Measurements from ENCODE around the gene MICAL2.

The MICAL2 gene, protein sequence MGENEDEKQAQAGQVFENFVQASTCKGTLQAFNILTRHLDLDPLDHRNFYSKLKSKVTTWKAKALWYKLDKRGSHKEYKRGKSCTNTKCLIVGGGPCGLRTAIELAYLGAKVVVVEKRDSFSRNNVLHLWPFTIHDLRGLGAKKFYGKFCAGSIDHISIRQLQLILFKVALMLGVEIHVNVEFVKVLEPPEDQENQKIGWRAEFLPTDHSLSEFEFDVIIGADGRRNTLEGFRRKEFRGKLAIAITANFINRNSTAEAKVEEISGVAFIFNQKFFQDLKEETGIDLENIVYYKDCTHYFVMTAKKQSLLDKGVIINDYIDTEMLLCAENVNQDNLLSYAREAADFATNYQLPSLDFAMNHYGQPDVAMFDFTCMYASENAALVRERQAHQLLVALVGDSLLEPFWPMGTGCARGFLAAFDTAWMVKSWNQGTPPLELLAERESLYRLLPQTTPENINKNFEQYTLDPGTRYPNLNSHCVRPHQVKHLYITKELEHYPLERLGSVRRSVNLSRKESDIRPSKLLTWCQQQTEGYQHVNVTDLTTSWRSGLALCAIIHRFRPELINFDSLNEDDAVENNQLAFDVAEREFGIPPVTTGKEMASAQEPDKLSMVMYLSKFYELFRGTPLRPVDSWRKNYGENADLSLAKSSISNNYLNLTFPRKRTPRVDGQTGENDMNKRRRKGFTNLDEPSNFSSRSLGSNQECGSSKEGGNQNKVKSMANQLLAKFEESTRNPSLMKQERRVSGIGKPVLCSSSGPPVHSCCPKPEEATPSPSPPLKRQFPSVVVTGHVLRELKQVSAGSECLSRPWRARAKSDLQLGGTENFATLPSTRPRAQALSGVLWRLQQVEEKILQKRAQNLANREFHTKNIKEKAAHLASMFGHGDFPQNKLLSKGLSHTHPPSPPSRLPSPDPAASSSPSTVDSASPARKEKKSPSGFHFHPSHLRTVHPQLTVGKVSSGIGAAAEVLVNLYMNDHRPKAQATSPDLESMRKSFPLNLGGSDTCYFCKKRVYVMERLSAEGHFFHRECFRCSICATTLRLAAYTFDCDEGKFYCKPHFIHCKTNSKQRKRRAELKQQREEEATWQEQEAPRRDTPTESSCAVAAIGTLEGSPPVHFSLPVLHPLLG

DNA sequence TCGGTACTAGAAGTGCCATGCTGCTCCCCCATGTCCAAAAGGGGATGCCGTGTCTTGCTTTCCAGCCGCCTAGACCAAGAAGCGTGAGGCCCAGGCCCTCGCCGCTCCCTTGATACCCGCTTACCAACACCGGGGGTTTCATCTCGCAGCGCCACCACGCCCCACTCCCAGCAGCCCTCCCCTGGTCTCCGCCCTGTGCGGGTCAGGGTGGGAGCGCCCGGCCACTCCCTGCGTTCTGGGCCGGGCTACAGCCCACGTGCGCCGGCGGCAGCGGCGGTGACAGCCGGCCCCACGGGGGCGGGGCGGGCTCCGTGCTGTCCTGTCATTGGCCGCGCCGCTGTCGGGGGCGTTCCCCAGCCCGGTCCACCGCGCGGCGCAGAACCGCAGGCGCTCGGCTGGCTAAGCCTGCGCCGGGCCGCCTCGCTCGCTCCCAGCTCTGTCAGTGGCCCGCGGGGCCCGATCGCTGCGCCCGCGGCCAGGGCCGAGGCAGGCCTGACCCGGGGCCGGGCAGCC lies at the start of gene MICAL2:
Gene MICAL2 (plus strand): TSS at position 390 of the 513 bp plus-strand sequence. CDS start 51,566 bp downstream, outside the sequence.
- DNase-seq: peak; percentile 10 to 87 (median 70)

DNA sequence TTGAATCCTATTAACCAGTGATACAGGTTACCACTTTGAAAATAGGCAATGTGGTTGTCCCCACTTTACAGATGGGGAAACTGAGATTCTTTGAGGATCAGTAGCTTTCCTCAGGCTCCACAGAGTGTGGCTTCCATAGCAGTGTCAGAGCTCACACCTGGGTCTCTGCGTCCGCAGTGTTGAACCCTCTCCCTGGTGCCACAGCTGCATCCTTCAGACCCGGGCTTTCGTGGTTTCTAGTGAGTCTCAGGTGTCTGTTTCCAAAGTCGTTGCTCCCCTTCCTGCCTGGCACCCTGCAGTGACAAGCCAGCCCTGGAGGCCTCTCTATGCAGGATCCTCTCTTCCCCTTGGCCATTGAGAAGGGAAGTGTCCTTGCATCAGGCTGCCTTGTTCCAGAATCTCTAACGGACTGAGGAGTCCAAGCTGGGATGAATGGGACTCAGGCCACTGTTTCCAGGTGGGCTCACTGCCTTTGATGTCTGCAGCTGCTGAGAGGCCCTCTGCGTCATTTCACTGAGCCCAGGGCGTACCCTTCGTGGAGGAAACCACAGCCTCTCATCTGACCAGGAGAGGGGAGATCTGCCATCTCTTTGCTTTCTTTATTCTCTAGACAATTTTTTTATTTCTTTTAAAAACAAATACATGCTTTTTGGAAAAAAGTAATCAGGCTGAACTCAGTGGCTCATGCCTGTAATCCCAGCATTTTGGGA lies 48.4 kb upstream of the MICAL2 start:
- DNase-seq: no peak

DNA sequence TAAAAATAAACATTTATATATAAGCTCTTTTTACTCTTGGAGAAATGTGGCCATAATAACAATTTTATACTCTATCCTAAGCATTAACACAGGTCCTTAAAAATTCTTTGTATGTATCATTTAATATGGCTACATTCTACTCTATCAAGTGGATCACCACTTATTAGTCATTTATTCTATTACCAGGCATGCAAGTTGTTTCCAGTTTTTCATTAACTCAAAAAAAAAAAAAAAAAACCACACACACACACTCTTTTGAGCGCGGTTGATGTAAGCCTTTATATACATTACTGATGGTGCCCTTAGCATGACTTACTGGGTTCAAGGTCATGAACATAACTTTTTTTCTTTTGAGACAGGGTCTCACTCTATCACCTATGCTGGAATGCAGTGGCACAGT lies 47.1 kb upstream of the MICAL2 start:
- DNase-seq: no peak

DNA sequence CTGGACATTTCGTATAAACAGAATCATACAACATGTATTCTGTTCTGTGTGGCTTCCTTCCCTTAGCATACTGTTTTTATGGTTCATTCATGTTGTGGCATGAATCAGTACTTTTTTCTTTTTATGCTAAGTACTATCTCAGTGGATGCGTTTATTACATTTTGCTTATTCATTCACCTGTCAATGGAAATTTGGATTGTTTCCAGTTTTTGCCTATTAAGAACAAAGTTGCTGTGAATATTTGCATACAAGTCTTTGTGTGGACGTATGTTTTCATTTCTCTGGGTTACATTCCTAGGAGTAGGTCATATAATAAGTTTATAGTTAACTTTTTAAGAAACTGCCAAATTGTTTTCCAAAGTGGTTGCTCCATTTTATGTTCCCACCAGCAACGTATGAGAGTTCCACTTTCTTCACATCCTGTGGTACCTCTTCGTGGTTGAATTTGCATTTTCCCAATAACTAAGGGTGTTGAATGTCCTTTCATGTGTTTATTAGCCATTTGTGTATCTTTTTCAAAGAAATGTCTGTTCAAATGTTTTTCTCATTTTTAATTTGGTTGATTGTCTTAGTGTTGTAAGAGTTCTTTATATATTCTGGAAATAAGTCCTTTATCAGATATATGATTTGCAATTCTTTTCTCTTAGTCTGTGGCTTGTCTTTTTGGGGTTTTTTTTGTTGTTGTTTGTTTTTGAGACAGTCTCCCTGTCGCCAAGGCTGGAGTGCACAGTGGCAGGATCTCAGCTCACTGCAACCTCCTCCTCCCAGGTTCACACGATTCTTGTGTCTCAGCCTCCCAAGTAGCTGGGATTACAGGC lies 46.0 kb upstream of the MICAL2 start:
- DNase-seq: no peak

DNA sequence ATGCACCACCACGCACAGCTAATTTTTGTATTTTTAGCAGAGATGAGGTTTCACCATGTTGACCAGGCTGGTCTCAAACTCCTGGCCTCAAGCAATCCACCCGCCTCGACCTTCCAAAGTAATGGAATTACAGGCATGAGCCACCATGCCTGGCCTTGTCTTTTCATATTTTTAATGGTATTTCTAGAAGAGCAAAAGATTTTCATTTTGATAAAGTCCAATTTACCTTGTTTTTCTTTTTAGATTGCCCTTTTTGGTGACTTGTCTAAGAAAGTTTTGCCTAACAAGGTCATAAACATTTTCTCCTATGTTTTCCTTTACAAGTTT lies 45.5 kb upstream of the MICAL2 start:
- DNase-seq: no peak

DNA sequence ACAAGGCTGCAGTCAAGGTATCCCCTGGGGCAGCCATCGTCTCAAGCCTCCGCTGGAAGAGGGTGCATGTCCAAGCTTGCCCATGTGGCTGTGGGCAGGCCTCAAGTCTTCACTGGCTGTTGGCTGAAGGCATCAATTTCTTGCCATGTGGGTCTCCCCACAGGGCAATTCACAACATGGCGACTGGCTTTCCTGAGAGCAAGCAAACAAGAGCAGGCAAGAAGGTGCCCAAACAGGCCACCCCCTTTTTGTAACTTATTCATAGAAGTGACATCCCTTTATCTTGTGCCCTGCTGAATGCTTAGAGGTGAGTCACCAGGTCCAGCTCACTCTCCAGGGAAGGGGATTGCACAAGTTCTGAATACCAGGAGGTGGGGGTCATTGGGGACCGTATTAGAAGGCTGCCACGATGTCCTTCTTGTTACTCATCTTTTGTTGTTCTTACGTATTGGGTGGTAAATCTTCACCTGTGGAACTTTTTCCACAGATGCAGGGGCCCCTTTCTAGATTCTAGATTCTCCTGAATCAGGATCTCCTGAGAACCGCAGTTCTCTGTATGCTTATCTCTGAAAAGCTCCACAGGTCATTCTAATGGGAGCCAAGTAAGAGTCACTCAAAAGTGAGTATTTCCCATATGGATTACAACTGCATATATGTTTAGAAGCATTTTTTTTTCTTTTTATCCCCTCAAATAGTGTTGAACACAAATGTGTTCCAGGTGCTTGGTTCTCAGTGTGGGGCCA lies 44.2 kb upstream of the MICAL2 start:
- DNase-seq: no peak

DNA sequence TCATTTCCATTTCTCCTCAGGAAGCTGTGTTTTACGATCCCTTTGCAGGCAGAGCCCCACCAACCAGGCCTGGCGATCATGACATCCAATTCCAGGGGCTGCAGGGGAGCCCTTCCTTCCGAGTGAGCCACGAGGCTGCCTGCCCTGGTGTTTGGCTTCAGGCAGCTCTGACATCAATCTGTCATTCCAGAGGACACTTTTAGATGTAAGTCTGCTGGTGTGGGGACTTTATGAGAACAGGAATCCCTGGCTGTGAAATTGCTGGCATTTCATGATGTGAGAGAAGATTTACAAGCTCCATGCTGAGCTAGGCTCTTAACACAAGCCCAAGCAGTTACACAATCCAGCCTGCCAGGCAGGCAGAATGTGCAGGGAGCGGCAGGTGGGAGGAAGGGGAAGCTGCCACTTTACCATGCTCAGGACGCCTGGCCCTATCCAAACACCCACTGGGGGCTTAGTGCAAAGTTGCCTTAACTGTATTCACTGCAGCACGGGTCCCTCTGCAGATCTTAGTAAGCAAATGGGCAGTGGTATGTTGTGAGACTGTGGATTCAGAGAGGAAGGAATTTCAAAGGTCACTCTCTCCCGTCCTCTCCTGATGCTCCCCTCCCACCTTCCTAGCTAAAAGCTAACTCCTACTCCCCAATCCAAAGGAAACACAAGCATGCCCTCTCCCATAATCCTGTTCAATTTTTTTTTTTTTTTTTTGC lies 43.4 kb upstream of the MICAL2 start:
- peak in 1 of 14 donors; percentile 80 for DNase-seq

DNA sequence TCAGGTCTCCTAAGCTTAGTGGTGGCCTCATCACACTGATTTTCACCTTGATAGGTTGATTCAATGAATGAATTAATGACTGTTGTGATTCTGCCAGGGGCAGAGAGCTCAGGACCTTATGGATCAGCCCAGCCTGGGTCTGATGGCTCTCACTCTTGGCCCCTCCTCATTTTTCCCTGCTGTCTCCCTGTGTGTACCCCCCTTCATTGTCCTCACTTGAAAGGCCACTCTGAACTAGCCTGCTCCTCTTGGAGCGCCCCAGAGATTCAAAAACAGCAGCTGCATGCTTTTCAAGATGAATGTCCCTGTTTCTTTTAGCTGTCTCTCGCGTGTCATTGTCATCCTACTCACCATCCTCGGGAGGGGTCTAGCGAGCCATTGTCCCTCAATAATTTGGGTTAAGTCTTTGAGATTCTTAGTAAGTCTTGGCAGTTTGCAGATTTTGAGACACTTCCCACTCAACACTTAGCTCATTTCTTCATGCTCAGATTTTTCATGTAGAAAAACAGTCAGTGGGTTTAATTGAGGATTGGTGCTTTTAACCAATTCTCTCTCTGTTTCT lies 42.5 kb upstream of the MICAL2 start:
- DNase-seq: no peak

DNA sequence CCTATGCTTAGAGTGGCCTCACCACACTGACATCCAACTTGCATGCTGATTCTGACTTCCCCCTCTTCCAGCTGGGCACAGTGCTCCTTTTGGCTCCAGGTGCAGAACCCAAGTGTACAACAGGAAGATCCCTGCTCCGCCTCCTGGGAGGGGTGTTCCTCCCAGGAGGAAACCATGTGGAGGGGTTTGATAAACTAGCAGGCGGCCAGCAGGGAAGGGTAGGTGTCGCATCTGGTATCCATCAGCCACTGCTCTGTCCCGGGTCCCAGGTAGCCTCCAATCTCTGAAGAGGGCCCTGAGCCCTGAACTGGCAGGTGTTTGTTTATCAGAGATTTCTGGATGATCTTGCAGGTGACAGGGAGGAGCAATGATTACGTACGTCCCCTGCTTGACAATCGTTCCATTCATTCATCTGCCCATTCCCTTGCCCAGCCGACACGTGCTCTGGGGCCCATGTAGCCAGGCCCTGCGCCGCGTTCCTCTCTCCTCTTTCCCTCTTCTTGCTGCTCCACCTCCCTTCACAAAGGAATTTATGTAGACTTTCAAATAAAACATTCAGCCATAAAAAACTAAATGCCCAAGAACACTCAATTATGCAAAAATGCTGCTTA lies 41.2 kb upstream of the MICAL2 start:
- DNase-seq: no peak

DNA sequence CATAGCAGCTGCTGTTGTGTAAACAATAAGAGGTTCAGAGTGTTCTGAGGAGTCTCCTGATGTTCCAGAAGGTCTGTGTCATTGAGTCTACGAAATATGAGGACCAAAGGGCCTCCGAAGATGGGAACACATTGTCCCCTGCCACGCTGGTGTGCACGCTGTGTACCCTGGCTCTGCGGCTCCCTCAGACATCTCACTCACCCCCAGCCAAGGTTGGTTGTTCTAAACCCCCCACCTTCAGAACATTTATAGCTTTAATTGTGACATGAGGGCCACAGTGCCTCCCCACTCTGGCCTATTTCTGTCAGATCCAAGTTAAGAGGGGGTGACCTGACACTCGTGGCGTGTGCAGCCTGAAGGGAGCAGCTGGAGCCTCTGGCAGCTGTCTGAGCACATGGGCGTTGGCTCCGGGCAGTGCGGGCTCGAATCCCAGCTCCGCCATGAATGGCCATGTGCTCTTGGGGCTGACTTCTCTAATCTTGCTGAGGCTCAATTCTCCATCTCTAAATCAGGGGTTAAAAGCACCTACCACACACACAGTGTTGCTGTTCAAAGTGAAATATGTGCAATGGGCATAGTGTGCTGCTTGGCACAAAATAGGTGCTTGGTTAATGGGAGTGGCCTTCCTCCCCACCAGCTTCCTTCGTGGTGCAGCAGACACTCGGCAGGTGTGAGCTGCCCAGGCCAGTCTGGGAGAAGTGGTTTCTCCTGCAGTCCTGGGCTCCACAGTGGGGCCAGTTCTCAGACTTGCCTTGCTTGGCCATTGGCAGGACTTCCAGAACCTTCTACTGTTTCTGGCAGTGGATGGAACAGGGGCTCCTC lies 39.7 kb upstream of the MICAL2 start:
- DNase-seq: no peak

DNA sequence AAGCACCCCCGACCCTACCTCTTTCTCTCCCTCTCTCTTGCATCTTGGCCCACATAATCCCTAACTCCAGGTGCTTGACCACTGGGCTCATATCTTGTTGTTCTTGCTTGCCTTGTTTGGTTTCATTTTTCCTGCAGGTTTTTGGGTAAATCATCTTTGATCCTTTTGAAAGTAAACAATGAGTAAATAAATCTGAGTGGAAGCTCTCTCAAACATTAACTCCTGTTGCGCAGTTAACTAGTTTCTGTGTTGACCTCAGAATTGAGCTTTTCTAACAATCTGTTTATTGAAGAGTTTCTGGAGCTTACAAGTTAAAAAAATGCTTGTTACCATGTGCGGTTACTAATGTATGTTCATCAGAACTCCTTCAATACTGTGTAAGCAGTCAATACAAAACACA lies 38.8 kb upstream of the MICAL2 start:
- DNase-seq: no peak

DNA sequence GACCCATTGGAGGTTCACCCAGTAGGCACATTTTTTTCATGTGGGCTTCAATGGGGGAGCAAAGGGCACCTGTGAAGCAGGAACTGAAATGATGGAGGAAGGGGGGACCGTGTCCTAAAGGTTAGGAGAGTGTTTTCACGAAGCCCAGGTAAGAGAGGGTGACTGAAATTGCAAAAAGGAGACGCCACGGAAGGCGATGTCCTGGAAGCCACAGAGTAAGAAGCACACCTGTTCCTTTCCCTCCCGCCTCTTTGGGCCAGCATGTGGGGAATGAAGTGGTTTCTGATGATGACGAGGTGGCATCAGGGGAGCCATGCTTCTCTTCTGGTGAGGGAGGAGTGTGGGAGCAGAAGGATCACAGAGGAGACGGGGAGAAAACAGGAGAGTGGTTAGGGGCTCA lies 37.0 kb upstream of the MICAL2 start:
- DNase-seq: no peak

DNA sequence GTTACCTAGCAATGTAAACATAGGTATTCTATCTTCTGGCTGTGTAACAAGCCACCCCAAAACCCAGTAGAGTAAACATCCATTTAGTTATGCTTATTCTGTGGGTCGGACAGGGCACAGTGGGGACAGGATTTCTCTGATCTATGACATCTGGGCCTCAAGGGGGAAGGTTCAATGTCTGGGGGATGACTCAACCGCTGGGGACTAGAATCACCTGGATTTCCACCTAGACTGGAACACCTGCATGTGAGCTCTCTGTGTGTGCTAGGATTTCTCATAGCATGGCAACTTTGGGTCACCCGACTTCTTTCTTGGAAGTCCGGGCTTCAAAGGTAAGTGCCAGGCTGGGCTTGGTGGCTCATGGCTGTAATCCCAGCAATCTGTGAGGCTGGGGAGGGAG lies 36.5 kb upstream of the MICAL2 start:
- DNase-seq: no peak

DNA sequence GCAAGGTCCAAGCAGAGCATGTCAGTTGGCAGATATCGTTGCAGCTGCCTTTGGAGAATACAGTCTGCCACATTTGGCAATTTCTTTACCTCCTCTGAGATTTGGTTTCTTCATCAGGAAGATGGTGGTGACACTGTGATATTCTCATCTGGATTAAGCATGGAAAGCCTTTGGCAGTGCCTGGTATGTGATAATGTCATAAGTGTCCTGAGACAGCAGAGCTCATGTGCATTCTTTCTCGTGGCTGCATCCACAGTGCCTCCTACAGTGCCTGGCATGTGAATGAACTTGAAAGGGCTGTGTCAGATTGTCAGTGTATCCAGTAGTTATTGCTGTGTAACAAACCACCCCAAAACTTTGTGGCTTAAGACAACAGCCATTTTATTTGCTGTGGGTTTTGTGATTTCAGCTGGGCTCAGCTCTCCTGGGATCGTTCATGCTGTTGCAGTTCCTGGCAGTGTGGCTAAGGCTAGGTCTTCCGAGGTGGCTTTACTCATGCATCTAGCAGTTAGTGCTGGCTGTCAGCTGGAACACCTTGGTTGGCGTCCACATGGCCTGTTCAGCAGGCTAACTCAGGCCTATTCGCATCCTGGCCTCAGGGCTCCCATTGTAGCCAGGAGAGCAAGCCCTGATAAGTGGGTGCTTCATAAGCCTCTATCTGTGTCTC lies 35.7 kb upstream of the MICAL2 start:
- no peak for DNase-seq

DNA sequence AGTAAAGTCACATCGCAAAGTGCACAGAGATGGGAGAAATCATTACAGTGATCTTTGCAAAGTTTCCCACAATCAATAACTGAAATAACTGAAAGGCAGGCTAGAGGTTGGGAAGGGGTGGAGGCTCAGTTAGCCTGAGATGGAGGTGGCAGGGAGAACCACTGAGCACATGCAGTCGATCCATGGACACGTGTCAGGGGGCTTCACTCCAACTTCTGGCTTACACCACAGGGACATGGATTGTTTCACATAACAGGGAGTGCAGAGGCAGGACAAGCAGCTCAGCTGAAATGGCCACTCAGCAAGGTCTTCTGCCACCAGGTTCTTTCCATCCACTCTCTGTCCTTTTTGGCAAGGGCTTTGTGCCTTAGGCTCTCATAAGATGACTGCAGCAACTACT lies 35.1 kb upstream of the MICAL2 start:
- no peak for DNase-seq

DNA sequence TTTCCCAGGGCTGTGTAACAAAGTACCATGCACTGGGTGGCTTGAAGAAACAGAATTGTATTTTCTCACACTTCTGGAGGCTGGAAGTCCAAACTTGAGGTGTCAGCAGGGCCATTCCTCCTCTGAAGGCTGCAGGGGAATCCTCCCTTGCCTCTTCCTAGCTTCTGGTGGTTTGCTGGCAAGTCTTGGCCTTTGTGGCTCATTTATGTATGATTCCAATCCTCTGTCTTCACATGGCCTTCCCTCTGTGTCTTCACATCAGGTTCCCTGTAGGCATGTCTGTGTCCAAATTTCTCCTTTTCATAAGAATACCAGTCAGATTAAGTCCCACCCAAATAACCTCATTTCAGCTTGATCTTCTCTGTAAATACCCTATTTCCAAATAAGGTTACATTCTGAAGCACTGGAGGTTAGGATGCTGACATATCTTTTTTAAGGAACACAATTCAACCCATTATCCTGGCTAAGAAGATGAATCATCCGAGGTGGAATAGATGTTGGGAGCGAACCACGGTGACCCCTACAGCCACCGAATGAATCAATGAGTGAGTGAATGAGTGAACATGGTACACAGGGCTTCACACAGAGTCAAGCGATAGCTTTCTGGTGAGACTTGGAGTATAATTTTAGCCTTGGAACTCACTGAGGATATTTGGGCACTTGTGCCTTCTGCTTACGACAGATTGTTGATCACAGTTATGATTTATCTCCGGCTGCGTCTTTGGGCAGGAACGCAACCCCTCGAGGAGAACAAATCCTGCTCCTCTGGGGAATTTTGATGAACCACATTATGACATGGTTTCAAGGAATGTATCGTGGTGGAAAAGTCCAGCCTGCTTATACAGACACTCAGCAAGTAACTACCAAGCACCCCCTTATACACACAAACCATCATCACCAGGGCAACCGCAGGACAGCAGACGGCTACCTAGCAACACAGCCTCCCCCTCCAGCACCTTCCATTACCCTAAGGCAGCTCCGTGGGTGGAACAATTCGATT lies 34.3 kb upstream of the MICAL2 start:
- DNase-seq: peak in 1 of 14 donors; percentile 92

Measured in C1 segment of cervical spinal cord (tissue), 14 donors.